Posterior cingulate gyrus (tissue), 11 donors: ENCODE results near the gene RFT1.

Experiments
- DNase-seq, 10 donors: peaks; one replicate each; pipeline versions ENCODE4 v3.0.0 to v3.0.0-alpha.2; 2020 to 2021; ENCODE audit warnings: mixed read lengths in 3 of 10
- intact Hi-C: fragments of 100-400 bp; cut with DNase I; formaldehyde crosslinking; loops from one replicate; pipeline ENCODE4 v1.15.1; 2023

Gene RFT1

GRCh38 chr3:53102601-53103147 is 27.6 kb downstream of the RFT1 start:
- peak in 1 of 10 donors; percentile 9 for DNase-seq
- intact Hi-C loops, result no loop called here

- intact Hi-C loops, result no loop called here
Observed at GRCh38 chr3:53101956-53102355, 28.3 kb downstream of the RFT1 start.

GRCh38 chr3:53100818-53101466 is 29.3 kb downstream of the RFT1 start:
- peak in 1 of 10 donors; percentile 59 for DNase-seq
- intact Hi-C loops, result no loop called here

More at GRCh38 chr3:53101956-53102355, 28.3 kb downstream of the RFT1 start:
- DNase-seq, result peak in 1 of 10 donors; percentile 0

- intact Hi-C loops, result no loop called here
- peak in 1 of 10 donors; percentile 0 for DNase-seq
Observed at GRCh38 chr3:53097887-53098286, 32.3 kb downstream of the RFT1 start.

GRCh38 chr3:53092942-53093341 is 37.3 kb downstream of the RFT1 start:
- intact Hi-C loops, result no loop called here
- DNase-seq, result peak in 1 of 10 donors; percentile 7

- peak in 1 of 10 donors; percentile 81 for DNase-seq
- intact Hi-C loops, result no loop called here
Observed at GRCh38 chr3:53092216-53092615, 38.0 kb downstream of the RFT1 start.

- intact Hi-C loops, result no loop called here
- peak in 1 of 10 donors; percentile 52 for DNase-seq
Observed at GRCh38 chr3:53091011-53091410, 39.2 kb downstream of the RFT1 start.

GRCh38 chr3:53089511-53089910 is 40.7 kb downstream of the RFT1 start:
- intact Hi-C loops, result no loop called here
- peak in 1 of 10 donors; percentile 63 for DNase-seq

- DNase-seq, result no peak
- intact Hi-C loops, result no loop called here
Observed at GRCh38 chr3:53085476-53085875, 44.8 kb downstream of the RFT1 start.

GRCh38 chr3:53084310-53085001 is 45.8 kb downstream of the RFT1 start:
- DNase-seq, result peak in 1 of 10 donors; percentile 32
- intact Hi-C loops, result no loop called here

- intact Hi-C loops, result no loop called here
- DNase-seq, result no peak
Observed at GRCh38 chr3:53083949-53084309, 46.3 kb downstream of the RFT1 start.

- DNase-seq, result peak in 5 of 10 donors; percentile 27 to 91 (median 47)
- intact Hi-C loops, result no loop called here
Observed at GRCh38 chr3:53083521-53083920, 46.7 kb downstream of the RFT1 start.

- intact Hi-C loops, result no loop called here
- DNase-seq, result no peak
Observed at GRCh38 chr3:53082736-53083135, 47.5 kb downstream of the RFT1 start.

GRCh38 chr3:53081318-53081717 is 48.9 kb downstream of the RFT1 start:
- intact Hi-C loops, result no loop called here
- no peak for DNase-seq

GRCh38 chr3:53080612-53081205 is 49.5 kb downstream of the RFT1 start:
- intact Hi-C loops, result no loop called here

GRCh38 chr3:53079791-53080555 is 50.3 kb downstream of the RFT1 start:
- intact Hi-C loops, result no loop called here
- DNase-seq, result peak in 1 of 10 donors; percentile 58

More at GRCh38 chr3:53080612-53081205, 49.5 kb downstream of the RFT1 start:
- DNase-seq, result no peak

- no peak for DNase-seq
- intact Hi-C loops, result no loop called here
Observed at GRCh38 chr3:53079147-53079546, 51.1 kb downstream of the RFT1 start.

- DNase-seq, result no peak
- intact Hi-C loops, result no loop called here
Observed at GRCh38 chr3:53078656-53079055, 51.6 kb downstream of the RFT1 start.

GRCh38 chr3:53077476-53078220 is 52.6 kb downstream of the RFT1 start:
- intact Hi-C loops, result no loop called here
- DNase-seq, result peak in 1 of 10 donors; percentile 32

- intact Hi-C loops, result no loop called here
- peak in 1 of 10 donors; percentile 20 for DNase-seq
Observed at GRCh38 chr3:53075743-53076140, 54.5 kb downstream of the RFT1 start.
